ENCODE measurements around the gene LIPI.
"Not testable (repeated sequence)": the region's sequence is repeated elsewhere in the genome, so short reads cannot be mapped to it uniquely, and the experiment has no call there.

LIPI gene

DNA sequence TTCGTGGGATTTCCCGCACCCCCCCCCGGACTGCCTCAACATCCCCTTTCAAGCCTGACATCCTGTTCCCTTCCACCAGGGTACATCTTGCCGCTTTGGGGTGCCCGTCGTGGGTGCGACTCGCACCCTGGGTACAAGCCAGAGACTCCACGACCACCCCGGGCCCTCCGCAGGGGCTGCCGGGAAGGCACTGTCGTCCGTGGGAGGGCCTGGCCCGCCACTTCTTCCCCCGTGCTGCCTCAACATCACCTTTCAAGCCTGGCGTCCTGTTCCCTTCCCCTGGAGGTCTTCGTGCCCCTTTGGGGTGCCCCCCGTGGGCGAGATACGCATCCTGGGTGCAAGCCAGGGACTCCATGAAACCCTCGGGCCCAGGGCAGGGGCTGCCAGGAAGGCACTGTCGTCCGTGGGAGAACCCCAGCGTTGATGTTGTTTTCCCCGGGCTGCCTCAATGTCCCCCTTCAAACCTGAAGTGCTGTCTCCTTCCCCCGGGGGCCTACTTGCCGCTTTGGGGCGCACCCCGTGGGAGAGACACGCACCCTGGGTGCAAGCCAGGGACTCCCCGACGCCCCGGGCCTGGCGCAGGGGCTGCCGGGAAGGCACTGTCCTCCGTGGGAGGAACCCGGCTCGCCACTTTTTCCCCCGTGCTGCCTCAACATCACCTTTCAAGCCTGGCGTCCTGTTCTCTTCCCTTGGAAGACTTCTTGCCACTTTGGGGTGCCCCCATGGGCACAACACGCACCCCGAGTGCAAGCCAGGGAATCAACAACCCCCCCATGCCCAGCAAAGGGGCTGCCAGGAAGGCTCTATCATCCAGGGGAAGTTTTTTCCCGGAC, 138.6 kb downstream of the LIPI start:
- no peak for DNase-seq

GRCh38 chr21:14070968-14071367, 139.8 kb downstream of the LIPI start:
- DNase-seq, result no peak

DNA sequence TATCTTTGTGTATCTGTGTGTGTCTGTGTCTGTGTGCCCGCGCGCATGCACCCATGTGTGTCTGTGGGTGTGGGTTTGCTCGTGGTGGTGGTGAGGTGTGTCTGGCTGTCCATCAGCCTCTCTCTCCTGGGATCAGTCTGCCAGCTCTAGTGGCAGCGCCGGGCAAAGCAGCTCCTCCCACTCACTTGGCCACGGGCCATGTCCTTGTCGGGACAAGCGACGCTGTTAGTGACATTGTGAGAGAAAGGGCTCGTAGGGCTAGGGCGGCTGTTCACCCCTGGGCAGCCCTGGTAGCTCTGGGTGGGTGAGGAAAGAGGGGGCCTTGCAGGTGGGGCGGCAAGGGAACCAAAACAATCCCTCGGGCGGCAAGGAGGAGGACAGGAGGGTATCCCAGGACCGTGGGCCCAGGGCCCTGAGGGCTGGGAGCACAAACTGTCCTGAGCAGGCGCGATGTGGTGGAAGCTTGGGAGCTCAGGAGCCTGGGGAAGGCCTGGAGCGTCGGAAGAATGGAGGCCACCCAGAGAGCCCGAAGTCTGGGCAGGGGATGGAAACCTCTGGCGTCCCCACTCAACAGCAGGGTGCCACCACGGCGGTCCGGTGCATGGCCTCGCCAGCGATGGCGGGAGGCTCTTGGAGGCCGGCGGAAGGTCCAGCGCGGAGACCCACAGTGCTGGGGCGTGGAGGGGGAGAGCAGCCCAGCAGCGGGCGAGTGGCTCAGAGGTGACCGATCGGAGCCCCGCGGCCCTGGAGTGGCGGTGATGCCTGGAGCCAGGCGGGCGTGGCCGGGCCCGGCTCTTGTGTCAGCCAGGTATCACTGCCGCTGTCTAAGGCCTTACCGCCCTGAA, 140.5 kb downstream of the LIPI start:
- DNase-seq, result no peak

DNA sequence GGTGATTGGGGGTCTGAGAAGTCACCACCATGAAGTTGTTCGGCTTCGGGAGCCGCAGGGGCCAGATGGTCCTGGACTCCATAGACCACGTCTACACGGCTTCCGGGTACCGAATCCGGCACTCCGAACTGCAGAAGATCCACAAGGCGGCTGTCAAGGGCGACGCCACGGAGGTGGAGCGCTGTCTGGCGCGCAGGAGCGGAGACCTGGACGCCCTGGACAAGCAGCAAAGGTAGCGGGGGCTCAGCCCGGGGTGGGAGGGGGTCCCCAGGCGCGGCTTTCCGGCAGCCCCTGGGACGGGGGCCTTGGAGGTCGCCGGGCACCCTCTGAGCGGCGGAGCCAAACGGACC, 146.5 kb downstream of the LIPI start:
- no peak for DNase-seq

DNA sequence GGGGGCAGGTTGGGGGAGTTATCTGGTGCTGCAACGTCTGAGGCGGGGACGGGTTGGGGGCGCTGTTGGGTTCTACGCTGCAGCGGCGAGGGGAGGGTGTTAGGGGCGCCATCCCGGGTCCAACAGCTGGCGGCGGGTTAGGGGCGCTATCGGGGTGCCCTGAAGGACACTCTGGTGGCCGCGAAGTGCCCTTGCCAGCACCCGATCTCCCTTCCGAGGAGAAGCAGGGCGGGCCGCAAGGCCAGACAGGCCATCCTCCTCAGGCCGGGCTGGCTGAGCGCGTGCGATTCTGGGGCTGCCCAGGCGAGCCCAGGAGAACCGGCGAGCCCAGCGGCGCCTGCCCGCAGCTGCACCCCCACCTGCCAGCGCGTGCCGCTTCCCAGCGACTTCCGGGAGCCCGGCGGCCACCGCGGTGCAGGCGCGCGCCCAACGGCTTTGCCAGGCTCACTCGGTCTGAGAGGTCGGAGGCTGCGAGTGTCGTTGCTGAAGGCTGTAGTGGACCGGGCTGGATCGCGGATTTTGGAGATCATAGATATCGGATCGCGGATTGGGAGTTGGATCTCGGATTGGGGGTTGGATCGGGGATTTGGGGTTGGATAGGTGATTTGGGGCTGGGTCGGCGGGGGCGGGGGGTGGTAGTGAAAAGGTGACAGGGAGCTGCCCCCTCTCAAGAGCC, 147.0 kb downstream of the LIPI start:
- DNase-seq, result not testable (repeated sequence)

- DNase-seq, result not testable (repeated sequence)
These were observed 148.1 kb downstream of the LIPI start for GRCh38 chr21:14062684-14063083.

GRCh38 chr21:14061820-14062219, 148.9 kb downstream of the LIPI start:
- not testable (repeated sequence) for DNase-seq

- not testable (repeated sequence) for DNase-seq
These were observed 151.6 kb downstream of the LIPI start for GRCh38 chr21:14058995-14059627.

All from T-helper 9 cell (primary cell).